Gastroesophageal sphincter (tissue), 3 donors: ENCODE results near the gene ACTN2.

Source experiments
- POLR2A ChIP-seq, 2 donors: fragments of 450-650 bp; IDR thresholded peaks; one replicate each; pipeline ENCODE4 v1.6.1; 2017; ENCODE audit warnings: antibody characterized with exemption in 2 of 2, mild to moderate bottlenecking in 2 of 2, moderate library complexity in 1 of 2
- TF ChIP-seq, protein P1 (sequence below), 4 experiments: fragments of 200-600 bp in 2 of 4; fragments of 450-650 bp in 2 of 4; sonication (generic) in 1 of 4; IDR thresholded peaks; one replicate each; pipeline ENCODE4 v1.5.1; 2017 to 2019; ENCODE audit warnings: antibody characterized with exemption in 4 of 4, mild to moderate bottlenecking in 2 of 4, moderate library complexity in 2 of 4

GRCh38 chr1:236799001-236799400 lies 112.7 kb downstream of the ACTN2 start:
- TF ChIP-seq, protein P1, sequence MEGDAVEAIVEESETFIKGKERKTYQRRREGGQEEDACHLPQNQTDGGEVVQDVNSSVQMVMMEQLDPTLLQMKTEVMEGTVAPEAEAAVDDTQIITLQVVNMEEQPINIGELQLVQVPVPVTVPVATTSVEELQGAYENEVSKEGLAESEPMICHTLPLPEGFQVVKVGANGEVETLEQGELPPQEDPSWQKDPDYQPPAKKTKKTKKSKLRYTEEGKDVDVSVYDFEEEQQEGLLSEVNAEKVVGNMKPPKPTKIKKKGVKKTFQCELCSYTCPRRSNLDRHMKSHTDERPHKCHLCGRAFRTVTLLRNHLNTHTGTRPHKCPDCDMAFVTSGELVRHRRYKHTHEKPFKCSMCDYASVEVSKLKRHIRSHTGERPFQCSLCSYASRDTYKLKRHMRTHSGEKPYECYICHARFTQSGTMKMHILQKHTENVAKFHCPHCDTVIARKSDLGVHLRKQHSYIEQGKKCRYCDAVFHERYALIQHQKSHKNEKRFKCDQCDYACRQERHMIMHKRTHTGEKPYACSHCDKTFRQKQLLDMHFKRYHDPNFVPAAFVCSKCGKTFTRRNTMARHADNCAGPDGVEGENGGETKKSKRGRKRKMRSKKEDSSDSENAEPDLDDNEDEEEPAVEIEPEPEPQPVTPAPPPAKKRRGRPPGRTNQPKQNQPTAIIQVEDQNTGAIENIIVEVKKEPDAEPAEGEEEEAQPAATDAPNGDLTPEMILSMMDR (IDR thresholded peaks at IDR 0.05) = no peak
- no peak for TF ChIP-seq POLR2A (IDR thresholded peaks at IDR 0.05)
